Right ventricle myocardium superior (tissue), 1 donor: ENCODE data around the gene NFS1. TPM values are rescaled to one million over a fixed set of nuclear protein-coding genes. Genes with fewer than 3 reads are reported as not detected.
"Not testable (repeated sequence)": the region's sequence is repeated elsewhere in the genome, so short reads cannot be mapped to it uniquely, and the experiment has no call there.

ENCODE experiments used
- ATAC-seq: fragments of 200-7000 bp; cut with Tn5 transposase; one replicate; pipeline ENCODE4 v1.9.1; 2020; ENCODE audit warnings: mild to moderate bottlenecking; ENCODE audit not compliant: poor library complexity
- DNase-seq: peaks from one replicate; pipeline ENCODE4 v3.0.0-alpha.2; 2020
- intact Hi-C: fragments of 100-400 bp; cut with DNase I; formaldehyde crosslinking; loops from one replicate; pipeline ENCODE4 v1.11.2; 2022
- total RNA-seq: library from RNA; stranded (reverse); fragmentation: NEBNext Ultra II Directional; extraction: Animal tissue kit (Norgen Biotek cat#: 25700); gene quantifications from one replicate; pipeline ENCODE4 v1.2.1, GENCODE V29; 2021
- donor health status: DM: no; HTN: yes; CAD: no; lungs with severe emphysema.

Gene NFS1
- total RNA-seq, 1 donor from 2014 or later, result 53.2 TPM

DNA sequence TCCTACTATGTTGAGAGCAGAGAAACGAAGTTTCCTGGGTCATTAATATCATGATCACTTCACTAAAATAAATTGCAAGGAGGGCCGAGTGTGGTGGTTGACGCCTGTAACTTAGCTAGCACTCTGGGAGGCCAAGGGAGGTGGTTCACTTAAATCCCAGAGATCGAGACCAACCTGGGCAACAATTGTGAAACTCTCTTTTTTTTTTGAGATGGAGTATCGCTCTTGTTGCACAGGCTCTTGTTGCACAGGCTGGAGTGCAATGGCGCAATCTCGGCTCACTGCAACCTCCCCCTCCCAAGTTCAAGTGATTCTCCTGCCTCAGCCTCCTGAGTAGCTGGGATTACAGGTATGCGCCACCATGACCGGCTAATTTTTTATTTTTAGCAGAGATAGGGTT is 14.0 kb upstream of the NFS1 start:
- intact Hi-C loops, ATAC-seq, DNase-seq: not testable (repeated sequence)

DNA sequence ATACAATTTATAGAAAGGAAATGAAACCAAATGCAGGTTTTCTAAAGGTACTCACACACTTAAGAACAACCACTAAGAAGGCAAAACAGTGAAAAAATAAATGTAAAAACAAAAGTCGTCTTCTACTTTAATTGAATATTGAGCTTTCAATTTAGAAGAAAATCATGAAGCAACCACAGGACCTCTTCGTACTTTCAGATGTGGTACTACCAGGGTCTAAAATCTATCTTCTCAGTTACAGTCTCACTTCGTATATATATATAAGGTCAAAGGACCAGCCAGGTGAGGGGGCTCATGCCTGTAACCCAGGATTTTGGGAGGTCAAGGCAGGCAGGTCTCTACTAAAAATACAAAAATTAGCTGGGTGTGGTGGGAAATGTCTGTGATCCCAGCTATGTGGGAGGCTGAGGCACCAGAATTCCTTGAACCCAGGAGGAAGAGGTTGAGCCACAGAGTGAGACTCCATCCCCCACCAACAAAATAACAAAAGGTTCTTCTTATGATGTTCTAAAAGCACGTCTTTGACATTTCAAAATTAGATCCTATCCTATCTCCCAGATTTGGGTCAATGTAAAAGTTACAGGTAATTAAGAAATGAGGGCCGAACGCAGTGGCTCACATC is 12.5 kb upstream of the NFS1 start:
- ATAC-seq, result no peak
- DNase-seq, result no peak
- intact Hi-C loops, result loop anchor here (2.0 kb wide), 1 partner anchor 13 kb away; no protein-coding TSS in a partner anchor

DNA sequence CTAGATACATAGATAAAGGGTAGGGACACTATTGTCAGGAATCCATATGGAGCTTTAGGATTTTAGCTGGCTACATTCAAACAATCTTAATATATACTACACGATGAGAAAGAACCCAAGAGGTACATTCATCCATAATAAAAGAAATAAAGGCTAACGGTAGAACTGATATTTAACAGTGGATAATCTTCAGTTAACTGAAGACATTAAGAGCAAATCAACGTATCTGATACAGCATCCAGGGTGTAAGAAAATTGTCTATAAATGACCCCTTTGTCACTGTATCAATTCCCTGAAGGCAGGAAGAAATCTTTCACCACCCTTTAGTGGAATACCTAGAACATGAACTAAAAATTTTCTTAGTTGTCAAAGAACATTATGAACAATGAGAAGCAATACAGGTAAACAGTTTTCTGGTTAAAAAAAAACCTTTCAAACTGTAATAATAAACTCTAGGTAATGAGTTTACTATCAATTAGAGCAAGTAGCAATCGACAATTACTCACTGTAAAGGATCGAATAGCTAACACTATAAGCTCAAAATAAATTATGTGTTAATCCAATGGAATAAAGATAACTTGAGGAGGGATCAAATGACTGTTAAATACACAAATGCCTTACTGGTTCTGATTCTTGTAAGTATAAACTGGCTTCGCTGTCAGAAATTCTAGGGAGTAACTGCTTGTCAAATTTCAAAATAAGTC is 11.9 kb upstream of the NFS1 start:
- ATAC-seq (no peak), DNase-seq (no peak)
- intact Hi-C loops, result loop anchor here (2.0 kb wide), 1 partner anchor 14 kb away; no protein-coding TSS in a partner anchor

DNA sequence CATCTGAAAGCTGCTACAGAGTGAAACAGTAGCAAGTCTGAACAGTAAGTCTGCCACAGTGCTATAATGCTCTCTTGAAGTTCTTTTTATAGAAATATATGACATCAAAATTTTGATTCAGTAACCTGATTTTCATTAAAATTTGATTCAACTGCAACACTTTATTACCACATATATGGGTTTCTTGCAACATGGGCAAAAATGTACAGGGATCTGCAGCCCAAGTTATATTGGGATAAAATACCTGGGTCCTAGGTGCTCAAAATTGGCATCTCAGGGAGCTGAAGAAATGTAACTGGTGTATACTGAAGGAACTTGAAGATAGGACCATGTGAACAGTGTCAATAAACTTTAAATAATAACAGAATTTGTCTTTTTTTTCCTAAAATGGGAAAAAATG is 10.9 kb upstream of the NFS1 start:
- DNase-seq (no peak), ATAC-seq (no peak)
- intact Hi-C loops, result loop anchor here (2.0 kb wide), 1 partner anchor 15 kb away; no protein-coding TSS in a partner anchor

DNA sequence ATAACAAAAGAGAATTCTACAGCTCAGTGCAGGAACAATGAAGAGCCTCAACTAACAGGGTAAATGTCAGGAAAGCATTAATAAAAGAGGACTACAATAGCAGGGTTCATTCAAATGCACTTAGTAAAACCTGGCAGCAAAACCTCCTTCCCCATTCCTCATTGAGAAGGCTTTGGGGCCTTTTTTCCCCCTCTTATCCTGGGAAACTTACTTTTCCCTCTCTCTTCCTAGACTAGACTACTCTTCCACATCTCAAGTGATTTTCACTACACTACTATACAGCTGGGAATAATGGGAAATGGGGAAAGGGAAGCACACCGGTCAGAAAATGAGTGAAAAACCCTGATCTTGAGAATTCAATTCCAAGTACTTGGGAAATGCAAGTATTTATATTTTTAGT is 10.1 kb upstream of the NFS1 start:
- ATAC-seq, result no peak
- no peak for DNase-seq
- intact Hi-C loops, result no loop called here

DNA sequence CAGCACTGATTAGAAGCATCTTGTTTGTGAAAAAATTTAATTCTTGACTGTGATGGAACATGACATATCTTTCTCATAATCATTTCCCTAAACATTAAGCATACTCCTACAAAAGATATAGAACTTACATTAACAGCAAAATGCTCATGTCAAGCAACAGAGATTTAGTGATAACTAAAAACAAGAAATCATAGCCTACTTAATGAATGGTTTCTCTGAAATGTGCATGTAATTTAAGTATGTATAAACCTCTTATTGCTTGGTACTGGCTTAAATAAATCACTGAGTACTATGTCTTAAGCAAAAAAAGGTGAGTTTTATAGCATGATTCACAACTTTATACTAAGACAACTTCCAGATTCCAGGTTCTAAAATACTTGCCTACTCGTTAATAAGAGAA is 9.3 kb upstream of the NFS1 start:
- ATAC-seq, result no peak
- DNase-seq, result no peak
- intact Hi-C loops, result no loop called here

DNA sequence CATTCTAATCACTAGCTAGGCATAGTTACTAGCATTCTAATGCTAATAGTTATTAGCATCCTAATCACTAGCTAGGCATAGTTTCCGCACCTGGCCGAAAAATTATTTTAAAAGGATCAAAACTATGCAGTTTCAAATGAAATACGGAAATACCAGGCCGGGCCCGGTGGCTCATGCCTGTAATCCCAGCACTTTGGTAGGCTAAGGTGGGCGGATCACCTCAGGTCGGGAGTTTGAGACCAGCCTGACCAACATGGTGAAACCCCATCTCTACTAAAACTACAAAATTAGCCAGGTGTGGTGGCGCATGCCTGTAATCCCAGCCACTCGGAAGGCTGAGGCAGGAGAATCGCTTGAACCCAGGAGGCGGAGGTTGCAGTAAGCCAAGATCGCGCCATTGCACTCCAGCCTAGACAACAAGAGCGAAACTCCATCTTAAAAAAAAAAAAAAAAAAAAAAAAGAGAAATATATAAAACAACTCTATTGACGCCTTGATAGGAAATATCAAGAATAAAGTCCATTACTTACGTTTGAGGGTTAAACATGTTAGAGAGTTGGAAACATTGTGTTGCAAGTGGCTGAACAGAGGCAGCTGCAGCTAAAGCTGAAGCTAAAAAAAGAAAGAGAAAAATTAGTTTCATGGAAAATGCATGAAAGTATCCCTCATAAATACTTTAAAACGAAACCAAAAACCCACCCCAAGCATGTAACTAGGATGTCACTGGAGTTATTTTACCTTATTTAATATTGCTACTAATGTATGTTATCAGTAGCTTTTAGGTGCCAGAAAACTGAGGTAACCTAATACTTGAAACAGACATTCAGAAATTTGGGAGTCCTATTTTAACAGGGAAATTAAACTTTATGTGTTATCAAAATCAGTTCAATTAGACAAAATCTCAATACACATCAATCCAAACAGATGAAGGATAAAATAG is 7.7 kb upstream of the NFS1 start:
- DNase-seq, intact Hi-C loops: not testable (repeated sequence)

DNA sequence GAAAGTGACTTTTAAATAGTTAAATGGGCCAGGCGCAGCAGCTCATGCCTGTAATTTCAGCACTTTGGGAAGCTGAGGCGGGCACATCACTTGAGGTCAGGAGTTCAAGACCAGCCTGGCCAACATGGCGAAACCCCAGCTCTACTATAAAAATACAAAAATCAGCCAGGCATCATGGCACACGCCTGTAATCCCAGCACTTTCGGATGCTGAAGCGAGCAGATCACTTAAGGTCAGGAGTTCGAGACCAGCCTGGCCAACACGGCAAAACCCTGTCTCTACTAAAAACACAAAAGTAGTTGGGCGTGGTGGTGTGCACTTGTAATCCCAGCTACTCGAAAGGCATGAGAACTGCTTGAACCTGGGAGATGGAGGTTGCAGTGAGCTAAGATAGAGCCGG is 6.7 kb upstream of the NFS1 start:
- intact Hi-C loops, ATAC-seq, DNase-seq: not testable (repeated sequence)

More for the DNA sequence above, 7.7 kb upstream of the NFS1 start:
- ATAC-seq, result not testable (repeated sequence)

DNA sequence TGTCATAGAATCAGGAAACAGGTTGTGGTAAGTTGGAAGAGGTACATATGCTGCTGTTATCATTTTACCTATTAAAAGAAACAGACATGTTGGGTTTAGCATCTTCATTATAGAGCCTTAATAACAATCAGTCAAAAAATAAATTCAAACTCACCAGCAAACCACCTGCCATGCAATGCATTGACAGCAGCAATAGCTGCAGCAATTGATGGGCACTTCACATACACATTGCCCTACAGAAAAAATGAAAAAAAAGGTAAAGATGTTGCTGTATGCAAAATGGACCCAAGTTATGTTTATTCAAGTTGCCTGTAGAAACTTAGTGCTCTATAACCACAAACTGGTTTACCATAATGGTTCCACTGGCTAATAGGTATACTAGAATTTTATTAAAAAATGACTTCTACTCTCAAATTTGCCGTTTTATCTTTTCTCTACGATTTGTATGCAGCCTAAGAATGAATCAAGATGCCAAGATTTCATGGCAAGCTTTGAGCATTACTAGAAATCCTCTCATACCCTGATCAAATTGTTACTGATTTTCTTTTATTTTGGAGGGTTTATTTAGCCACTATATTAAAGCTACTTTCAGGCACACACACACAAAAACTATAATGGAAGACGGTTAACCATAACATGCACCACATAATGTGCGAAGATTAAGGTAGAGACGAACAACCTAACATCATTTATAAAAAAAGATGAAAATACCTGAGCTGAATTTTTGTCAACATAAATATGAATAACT is 5.5 kb upstream of the NFS1 start:
- DNase-seq (no peak), ATAC-seq (no peak)
- intact Hi-C loops, result no loop called here

DNA sequence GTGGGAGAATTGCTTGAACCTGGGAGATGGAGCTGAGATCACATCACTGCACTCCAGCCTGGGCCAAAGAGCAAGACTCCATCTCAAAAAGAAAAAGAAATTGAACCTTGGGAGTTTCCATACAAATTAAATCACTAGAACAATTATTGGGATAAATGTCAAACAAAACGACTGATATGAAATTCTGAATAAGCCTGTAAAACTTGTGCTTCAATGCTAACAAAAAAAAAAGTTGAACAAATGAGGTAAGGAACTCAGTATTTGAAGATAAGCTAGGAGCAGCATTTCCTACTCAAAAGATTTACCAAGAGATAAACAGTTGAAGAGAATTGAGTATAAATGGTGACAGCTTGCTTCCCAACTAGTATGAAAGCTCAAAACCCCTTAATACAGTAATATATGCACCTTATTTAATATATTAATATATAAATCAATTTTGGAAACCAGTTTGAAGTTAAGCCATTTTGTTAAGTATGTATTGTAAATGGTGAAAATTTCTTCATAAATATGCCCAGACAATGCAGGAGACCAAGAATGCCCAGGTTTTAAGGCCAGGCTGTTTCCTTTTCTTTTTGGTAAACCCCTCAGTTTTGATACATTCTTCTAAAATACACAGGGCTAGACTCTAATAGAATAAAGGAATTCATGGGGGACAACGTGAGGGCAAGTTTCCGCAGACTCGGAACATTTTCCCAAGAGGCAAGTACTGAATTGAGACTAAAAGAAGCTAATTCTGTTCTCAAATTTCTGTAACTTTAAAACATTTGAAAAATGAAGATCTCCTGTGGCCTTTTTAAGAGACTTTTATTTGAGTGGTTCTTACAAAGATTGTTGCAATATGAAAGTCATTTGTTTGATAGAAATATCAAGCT is 3.9 kb upstream of the NFS1 start:
- no peak for DNase-seq
- intact Hi-C loops, result no loop called here

DNA sequence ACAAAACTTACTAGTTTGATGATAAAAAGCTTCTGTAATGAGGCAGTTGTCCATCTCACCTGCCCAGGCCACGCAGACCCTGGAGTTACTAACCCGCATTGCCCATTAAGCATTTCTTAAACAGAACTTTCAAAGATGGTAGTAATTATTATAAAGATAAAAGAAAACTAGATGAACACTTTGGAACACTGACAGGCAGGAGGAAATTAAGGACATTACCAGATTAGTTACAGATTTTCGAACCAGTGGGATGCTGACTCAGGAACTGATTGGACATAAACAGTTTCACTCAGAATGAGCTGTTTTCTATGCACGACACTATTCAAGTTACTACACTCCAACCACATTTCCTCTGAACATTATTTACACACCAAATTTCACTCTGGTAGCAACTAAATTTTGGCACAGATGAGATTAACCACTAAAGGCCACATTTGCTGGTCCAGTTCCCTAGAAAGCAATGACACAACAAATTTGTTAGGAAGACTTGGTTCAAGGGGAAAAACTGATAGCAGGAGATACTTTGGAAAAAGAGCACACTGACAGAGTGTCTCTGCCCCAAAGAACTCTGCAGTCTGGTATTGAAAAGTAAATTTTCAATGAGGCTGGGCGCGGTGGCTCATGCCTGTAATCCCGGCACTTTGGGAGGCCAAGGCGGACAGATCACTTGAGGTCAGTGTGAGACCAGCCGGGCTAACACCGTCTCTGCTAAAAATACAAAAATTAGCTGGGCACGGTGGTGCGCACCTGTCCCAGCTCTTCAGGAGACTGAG is 3.1 kb upstream of the NFS1 start:
- ATAC-seq (no peak), DNase-seq (no peak)
- intact Hi-C loops, result no loop called here

More for the DNA sequence above, 3.9 kb upstream of the NFS1 start:
- no peak for ATAC-seq

DNA sequence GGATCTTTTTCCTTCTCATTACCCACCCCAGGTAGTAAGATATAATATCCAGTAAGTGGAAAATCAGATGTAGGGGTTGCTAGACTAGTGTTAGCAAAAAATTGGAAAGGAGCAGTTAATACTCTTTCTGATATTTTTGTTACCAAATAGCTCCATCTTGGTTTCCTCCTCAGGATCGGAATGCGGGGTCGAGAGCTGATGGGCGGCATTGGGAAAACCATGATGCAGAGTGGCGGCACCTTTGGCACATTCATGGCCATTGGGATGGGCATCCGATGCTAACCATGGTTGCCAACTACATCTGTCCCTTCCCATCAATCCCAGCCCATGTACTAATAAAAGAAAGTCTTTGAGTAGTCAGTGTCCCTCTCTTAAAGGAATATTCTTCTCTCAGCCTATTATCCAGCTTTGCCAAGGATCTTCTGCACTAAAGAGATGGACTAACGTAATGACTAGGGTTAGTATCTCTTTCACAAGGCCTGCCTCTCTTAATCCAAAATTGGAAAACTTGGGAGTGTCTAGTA is 1.5 kb upstream of the NFS1 start:
- ATAC-seq, result no peak
- intact Hi-C loops, result no loop called here
- no peak for DNase-seq

DNA sequence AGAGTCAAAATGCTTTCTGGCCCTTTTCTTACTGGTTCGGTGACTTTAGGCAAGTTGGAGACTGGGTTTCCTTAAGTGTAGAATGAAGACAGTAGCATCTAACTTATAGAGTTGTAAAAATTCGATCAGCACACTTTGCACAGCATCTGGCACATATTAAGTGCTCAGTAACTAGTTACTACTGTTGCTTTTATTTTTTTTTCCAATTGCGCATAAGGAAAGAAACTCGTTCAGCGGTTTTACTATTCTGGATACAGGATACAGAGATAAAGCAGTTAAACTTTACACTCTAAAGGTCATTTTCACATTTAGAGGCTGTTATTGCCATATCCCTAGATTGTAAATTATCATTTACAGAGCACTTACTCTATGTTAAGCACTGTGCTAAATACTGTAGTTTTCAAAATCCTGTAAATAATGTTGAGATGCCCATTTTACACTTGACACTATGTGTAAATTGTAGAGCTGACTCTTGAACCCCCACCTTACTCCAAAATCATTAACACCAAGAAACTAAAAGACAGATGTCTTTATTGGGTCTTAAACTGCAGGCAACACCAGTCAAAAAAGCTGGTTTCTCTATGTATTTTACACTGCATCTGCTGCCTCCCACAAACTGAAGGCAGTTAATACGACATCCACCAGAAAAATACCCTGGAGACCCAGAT is 939 bp upstream of the NFS1 start:
- ATAC-seq (no peak), DNase-seq (no peak)
- intact Hi-C loops, result no loop called here

DNA sequence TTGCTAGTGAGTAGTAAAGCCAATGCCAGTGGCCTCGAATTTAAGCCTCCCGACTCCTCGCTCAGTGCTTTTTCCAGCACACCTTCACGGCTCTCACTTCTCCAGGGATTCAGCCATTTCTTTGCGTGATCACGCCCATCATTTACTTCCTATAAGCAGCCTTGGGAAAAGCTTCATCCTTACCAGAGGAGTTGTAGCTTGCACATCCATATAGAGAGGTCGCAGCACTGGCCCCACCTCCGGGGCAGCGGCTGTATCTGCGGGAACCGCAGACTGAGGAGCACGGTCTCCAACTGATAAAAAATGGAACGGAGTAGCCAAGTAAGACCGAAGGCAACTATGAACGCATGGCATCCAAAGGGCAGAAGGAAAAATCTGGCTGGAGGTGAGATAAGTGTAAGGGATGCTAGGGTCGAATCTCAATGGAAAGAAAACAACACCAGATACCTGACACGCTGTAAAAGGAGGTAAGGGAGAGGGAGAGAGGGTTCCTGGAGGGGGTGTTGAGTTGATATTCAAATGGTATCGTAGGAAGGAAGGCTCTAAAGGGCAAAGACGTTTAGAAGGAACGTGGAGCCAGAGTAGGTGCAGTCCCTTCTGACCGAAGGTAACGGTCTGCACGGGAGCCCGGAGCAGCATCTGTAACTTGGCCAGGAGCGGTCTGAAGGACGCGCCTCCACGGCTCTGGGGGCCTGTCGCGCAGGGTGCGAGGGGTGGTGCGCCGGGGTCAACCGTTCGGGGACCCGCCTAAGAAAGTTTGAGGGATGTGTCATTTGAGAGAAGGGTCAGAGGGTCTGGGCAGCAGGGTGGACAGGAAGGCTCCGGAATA is 640 bp downstream of the NFS1 start:
- intact Hi-C loops, result no loop called here
- DNase-seq (no peak), ATAC-seq (peak; percentile 57)

DNA sequence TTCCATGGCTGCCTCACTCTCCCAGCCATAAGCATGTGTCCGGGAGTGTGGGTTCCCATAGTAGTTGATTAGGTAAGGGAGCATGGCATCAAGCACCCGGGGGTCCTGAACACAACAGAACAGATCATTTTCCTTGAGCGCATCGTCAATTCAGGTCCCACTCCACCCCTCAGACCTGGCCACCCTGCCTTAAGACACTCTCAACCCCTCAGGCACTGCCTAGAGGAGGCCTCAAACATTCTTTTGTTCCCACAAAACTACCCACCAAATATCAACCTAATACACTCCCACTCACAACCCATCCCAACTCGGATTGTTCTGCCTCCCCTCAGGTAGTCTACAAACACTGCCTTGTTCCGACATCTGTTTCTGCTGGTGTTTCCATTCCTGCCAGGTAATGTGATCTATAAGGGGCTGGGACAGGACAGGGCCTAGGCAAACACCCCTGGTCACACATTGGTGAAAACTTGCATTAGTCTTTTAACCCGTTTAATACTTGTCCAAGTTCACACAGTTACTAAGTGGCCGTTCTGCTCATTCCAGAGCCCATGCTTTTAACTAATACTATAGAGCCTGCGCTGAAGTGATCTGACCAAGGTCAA is 1.4 kb downstream of the NFS1 start:
- DNase-seq (no peak), ATAC-seq (no peak)
- intact Hi-C loops, result no loop called here
